GM12875 (cell line): Measurements from ENCODE around the gene KIAA0753.
"Not testable (repeated sequence)": the region's sequence is repeated elsewhere in the genome, so short reads cannot be mapped to it uniquely, and the experiment has no call there.

ENCODE experiments used
- H3K4me3 ChIP-seq: one replicate; pipeline ENCODE4 v1.5.1; 2011; ENCODE audit warnings: low read depth, low read length, control low read depth
- TF ChIP-seq, protein P1 (sequence below): IDR thresholded peaks from 2 replicates; pipeline ENCODE4 v1.5.1; 2011; ENCODE audit warnings: low read depth, mild to moderate bottlenecking, control low read depth, inconsistent platforms, low read length, moderate library complexity, borderline replicate concordance; ENCODE audit not compliant: insufficient read depth

The KIAA0753 gene

DNA sequence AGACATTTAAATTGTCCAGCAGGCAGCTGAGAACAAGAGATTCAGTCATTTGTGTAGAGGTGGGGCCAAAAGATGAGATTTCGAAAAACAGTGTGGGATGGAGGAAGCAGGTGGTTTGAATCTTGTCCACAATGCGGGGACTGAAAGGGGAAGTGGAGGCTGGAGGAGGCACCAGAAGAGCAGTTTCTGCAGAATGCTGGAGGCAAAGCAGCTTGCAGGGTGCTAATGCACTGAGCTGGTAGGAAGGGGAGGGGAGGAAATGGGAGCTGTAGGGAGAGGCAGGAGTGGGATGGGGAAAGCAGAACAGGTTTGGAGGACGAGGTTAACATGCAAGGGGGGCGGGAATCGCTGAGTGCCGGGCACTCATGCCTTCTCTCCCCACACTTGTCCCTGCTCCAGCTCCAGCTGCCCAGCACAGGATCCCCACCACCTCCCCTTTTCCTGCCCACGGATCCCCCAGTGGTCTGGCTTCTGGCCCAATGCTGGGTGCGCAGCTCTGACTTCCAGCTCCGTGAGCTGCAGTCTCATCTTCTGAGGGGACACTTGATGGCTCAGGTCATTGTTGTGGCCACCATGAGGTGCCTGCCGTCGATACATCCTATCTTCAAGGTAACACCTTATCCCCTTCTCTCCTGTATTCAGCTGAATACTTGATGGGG, 20.4 kb upstream of the KIAA0753 start:
- H3K4me3 ChIP-seq = peak overlapping the region; percentile 41
- TF ChIP-seq, protein P1, sequence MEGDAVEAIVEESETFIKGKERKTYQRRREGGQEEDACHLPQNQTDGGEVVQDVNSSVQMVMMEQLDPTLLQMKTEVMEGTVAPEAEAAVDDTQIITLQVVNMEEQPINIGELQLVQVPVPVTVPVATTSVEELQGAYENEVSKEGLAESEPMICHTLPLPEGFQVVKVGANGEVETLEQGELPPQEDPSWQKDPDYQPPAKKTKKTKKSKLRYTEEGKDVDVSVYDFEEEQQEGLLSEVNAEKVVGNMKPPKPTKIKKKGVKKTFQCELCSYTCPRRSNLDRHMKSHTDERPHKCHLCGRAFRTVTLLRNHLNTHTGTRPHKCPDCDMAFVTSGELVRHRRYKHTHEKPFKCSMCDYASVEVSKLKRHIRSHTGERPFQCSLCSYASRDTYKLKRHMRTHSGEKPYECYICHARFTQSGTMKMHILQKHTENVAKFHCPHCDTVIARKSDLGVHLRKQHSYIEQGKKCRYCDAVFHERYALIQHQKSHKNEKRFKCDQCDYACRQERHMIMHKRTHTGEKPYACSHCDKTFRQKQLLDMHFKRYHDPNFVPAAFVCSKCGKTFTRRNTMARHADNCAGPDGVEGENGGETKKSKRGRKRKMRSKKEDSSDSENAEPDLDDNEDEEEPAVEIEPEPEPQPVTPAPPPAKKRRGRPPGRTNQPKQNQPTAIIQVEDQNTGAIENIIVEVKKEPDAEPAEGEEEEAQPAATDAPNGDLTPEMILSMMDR = no peak

DNA sequence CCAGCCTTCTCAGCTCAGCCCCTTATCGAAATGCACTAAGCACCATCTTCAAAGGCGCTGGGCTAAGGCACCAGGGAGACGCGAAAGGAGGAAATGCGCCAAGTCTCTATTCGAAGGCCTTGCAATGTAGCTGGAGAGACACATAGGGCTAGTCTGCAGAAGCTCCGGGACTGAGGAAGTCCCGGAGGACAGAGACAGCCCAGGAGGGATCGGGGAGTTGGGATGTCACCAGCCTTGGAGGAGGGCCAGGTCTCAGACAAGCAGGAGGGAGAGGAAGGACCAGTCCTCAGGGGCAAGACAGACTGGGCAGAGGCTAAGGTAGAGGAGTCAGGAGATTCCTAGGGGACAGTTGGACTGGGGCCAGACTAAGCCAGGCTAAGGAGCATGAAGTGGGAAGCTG, 19.6 kb upstream of the KIAA0753 start:
- no peak overlapping the region for H3K4me3 ChIP-seq
- TF ChIP-seq, protein P1 = no peak

DNA sequence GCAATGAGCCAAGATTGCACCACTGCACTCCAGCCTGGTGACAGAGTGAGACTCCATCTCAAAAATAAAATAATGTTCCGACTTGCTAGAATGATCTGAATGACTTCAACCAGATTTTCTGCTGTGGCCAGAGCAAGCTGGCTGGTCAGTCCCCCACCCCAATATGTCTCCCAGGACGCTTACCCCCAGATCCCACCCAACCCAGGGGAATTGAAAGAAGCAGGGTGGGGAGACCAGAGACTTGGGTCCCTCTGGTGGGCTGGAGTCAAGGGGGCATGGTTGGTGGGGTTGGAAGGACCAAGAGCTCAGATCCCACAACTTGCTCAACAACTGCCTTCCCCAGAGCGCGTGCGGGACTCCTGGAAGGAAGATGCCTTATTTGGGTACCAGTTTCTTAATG, 17.9 kb upstream of the KIAA0753 start:
- H3K4me3 ChIP-seq = not testable (repeated sequence)

DNA sequence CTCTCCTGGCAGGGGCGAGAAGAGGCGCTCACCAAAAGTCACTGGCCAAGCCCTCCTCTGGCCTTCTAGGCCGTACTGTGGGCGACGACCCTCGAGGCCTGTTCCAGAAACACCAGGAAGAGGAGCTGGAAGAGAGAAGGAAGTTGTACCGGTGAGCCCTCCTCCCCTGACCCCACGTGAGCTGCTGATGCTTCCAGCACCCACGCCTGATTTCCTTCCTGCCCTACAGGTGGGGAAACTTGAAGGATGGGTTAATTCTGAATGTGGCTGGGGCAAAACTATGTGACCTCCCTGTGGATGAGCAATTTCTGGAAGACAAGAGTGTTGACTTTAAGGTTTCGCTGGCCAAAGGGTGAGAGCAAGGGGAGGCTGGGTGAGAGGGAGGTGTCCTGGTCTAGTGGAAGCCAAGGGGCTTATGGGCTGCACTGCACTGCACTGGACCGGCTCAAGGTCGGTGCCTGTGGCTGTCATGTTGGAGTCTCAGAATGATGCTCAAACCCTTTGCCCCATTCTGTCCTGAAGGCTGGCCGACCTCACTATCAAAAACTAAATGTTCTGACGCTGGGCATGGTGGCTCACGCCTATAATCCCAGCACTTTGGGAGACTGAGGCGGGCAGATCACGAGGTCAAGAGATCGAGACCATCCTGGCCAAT, 17.2 kb upstream of the KIAA0753 start:
- TF ChIP-seq, protein P1 = no peak
- H3K4me3 ChIP-seq = peak overlapping the region; percentile 63

DNA sequence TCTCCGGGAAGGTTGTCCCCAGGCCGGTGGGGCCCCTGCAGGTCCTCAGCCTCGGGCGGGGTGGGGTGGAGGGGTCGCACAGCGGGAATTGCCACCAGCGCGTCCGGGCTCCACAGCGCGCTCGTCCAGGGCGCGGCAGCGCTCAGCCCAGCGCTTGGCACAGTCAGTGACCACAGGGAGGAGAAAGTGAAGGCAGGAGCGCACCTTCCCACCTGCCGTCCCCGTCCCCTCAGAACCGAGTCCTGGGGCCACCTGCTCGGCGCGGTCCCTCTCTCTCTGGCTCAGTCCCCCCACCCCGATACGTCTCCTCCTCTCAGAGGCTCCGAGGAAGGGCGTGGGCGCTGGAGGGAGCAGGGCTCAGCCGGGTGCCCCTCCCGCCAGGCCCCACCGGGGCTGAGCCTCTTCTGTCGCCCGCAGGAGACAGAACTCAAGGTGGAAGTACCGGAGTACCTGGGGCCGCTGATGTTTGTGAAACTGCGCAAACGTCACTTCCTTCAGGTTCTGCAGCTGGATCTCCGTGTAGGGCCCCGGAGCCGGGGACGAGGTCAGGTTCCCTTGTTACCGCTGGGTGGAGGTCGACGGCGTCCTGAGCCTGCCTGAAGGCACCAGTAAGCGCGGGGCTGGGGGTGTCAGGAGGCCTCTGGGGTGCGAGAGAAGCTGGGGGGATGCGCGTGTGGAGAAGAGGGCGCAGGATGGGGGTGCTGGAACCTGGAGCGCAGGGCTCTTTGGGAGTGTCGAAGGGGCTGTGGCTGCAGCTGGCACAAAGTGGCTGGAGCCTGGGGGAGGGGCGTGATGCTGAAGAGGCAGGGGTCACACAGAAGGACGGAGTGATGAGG, 16.5 kb upstream of the KIAA0753 start:
- H3K4me3 ChIP-seq = peak overlapping the region; percentile 63
- TF ChIP-seq, protein P1 = 0 out of 2 replicates have a peak, but pooled peaks have one; percentile 2

DNA sequence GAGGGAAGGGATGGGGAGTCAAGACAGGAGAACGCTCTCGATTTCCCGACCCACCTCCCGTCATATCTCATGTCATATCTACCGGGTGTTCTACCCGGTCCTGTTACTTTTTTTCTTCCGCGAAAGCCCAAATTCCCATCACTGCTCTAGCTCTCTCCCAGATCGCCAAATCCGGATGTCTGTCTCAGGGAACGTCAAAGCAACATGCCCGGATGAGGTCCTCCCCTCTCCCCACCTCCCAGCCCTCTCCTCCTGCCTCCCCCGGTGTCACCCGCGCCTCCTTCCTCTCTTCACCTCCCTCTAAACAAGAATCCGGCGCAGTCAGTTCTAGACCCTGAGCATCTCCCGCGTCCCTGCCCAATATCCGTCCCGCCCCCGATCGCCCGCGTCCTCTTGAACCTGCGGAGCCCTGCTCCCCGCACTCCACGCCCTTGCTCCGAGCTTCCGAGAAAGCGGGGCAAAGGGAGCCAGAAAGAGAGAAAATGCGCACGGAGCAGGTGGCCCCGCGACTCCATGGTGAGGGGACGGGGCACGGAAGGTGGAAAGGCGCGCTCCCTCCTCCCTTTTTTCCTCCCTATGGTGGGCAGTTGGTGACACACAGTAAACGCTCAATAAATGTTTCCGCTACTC, 15.3 kb upstream of the KIAA0753 start:
- peak overlapping the region; percentile 44 for H3K4me3 ChIP-seq

DNA sequence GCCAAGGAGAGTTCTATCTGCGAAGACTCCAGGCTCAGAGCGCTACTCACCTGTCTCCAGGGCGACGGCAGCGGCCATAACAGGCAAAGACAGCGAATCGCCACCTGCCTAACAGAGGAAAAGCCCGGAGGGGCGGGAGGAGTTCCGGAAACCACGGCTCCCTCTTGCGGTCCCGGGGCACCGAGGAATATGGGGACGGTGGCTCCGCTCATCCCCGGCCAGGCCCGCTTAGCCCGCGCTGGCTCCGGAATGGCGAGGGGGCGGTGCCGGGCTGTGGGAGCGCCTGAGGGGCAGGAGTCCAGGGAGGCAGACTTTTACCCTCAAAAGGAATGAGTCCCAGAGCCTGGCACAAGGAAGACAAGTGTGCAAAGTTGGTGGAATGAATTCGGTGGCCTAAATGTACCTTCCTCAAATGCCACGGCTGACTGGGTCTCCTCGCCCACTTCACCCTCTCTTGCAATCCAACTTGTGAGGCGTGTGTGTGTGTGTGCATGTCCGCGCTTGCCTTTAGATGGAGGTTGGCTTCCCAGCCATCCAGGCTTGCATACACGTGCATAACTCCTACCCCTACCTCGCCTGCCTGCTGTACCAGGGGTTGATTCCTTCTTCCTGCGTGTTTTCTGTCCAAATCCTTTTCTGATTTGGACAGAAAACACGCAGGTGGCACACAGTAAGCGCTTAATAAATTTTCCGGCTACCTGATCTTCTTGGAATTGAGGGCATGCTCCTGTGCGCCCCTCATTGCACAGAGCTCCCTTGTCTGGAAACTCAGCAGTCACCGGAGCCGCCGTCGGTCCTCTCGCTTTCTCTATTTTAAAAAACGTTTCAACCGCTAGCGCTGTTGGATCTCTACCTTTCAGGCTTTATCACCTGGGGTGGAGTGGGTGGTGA, 14.6 kb upstream of the KIAA0753 start:
- peak overlapping the region; percentile 32 for H3K4me3 ChIP-seq
- TF ChIP-seq, protein P1 = no peak
